ENCODE results near the gene EFHC1. TPM values are rescaled to one million over a fixed set of nuclear protein-coding genes. Genes with fewer than 3 reads are reported as not detected.
A peak's percentile ranks its signal among the peaks of the same experiment; 100 is the strongest.

Gene EFHC1
- total RNA-seq, 1 donor from 2014 or later = 6.6 TPM

DNA sequence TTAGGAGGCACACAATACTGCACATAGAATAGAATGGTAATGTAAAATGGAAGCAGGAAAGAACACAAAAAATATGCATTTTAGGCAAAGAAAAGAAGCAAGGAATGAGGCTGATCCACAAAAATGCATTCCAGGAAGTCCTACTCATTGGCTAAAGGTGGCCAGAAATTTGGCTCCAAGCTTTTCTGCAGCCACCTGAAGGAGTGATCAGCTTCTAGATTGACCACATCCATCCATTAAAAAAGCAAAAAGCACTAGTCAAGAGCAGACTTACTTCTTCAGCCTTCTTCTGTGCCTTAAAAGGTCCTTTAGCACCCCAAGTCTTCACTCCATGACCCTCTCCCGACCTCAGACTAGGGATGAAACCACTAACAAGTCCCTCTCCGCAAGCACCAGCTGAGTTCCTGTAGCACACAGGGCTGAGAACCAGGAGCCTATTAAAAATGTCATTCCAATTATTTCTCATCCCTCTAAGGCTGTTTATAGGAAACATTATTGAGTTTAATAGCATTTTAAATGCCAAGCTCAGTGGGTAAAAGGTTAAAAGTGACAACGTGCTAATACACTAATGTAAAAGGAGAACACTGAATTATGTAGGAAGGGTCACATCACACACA, 120.3 kb downstream of the EFHC1 start:
- DNase-seq (ENCODE audit: low read depth) = no peak
- H3K36me3 ChIP-seq (ENCODE audit: control insufficient read depth, insufficient read depth, low read length) = no peaks in the 10 kb centered on the region
- FAIRE-seq = no peak
- no peaks in the 10 kb centered on the region for H3K27me3 ChIP-seq (ENCODE audit: control insufficient read depth, insufficient read depth, low read length)
- H3K4me3 ChIP-seq (ENCODE audit: low read depth, low read length) = no peak overlapping the region
- no peak for TF ChIP-seq CTCF (IDR thresholded peaks at IDR 0.05; ENCODE audit: insufficient read depth, low read length, severe bottlenecking)

DNA sequence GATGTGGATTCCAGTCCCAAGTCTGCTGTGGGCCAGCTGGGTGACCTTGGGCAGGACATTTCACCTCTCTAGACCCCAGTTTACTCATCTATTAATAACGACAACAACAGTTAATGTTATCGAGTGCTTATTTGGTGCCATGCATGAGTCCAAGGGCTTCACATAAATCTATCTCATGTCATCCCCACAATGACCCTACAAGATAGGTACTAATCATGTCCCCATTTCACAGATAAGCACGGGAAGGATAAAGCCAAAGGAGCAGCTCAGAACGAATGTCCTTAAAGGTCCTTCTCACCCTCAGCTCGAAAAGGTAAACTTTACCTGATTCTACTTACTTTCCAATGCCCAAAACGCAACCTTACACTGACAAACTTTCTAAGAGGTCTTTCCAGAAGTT, 121.0 kb downstream of the EFHC1 start:
- no peak for DNase-seq (ENCODE audit: low read depth)
- FAIRE-seq = no peak

DNA sequence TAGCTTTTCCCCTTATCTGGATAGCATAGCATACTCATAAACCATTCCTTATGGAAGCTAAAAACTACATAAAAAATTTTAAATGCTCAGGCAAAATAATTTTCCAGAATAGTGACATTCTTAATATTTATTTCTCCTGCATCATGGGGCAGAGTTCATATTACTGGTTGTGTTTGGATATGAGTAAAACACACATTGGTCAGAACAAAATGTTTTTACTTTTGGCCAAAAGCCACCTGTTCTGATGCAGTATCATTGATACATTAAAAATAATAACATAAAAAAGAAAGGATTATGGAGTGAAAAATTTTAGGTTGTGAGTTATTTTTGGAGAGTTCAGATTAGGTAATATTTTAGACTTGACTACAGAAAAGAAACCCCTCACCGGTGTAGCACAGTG, 123.1 kb downstream of the EFHC1 start:
- Histone ChIP-seq H3K4me3 (ENCODE audit: low read depth, low read length) (no peak overlapping the region), H3K27me3 (ENCODE audit: control insufficient read depth, insufficient read depth, low read length) (no peaks in the 10 kb centered on the region), H3K36me3 (ENCODE audit: control insufficient read depth, insufficient read depth, low read length) (no peaks in the 10 kb centered on the region)
- FAIRE-seq = no peak
- DNase-seq (ENCODE audit: low read depth) = no peak
- TF ChIP-seq CTCF (IDR thresholded peaks at IDR 0.05; ENCODE audit: insufficient read depth, low read length, severe bottlenecking) = no peak

More for the DNA sequence above, 121.0 kb downstream of the EFHC1 start:
- no peaks in the 10 kb centered on the region for H3K27me3 ChIP-seq (ENCODE audit: control insufficient read depth, insufficient read depth, low read length)
- H3K4me3 ChIP-seq (ENCODE audit: low read depth, low read length) = no peak overlapping the region
- no peaks in the 10 kb centered on the region for H3K36me3 ChIP-seq (ENCODE audit: control insufficient read depth, insufficient read depth, low read length)
- no peak for TF ChIP-seq CTCF (IDR thresholded peaks at IDR 0.05; ENCODE audit: insufficient read depth, low read length, severe bottlenecking)

DNA sequence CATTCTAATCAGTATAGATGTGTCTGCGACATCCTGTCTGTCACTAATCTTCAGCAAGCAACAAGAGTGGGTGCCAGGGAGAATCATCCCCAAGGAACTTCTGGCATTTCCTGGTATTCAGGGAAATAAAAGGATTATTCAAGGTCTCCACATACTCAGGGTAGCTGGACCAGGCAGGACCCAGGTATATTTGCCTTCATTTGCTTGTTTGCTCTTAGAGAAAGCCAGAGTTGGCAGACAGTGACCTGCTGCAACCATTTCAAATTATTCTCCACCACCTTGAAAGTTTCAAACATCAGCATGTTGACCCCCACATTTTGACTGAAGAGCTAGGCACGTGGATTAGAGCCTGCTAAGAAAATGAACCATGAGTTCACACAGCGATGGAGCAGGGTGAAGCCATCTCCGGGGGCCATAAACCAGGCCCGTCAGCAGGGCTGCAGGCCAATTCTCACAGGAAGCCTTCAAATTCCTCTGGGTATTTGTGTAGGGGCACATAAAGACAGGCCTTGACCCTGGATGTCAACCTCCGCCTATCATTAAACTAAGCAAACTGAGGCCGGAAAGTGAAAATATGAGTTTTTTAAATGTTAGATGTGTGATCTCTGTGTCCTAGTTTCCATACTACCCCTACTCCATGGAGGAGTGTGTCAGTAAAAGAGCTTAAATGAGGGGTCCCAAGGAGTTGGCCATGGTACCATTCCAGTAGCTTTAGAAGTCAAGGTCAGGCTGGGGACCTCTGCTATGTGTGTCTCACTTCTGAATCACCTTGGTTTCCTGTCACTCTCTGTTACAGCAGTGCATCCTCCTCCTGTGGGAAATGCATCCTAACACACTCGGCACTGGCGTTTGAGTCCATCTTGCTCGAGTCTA, 123.8 kb downstream of the EFHC1 start:
- Histone ChIP-seq H3K27me3 (ENCODE audit: control insufficient read depth, insufficient read depth, low read length) (no peaks in the 10 kb centered on the region), H3K4me3 (ENCODE audit: low read depth, low read length) (no peak overlapping the region), H3K36me3 (ENCODE audit: control insufficient read depth, insufficient read depth, low read length) (no peaks in the 10 kb centered on the region)
- DNase-seq (ENCODE audit: low read depth) (peak; percentile 44), FAIRE-seq (no peak)
- no peak for TF ChIP-seq CTCF (IDR thresholded peaks at IDR 0.05; ENCODE audit: insufficient read depth, low read length, severe bottlenecking)

- DNase-seq (ENCODE audit: low read depth) (no peak), FAIRE-seq (no peak)
- H3K27me3 ChIP-seq (ENCODE audit: control insufficient read depth, insufficient read depth, low read length) = no peaks in the 10 kb centered on the region
- H3K36me3 ChIP-seq (ENCODE audit: control insufficient read depth, insufficient read depth, low read length) = no peaks in the 10 kb centered on the region
- no peak for TF ChIP-seq CTCF (IDR thresholded peaks at IDR 0.05; ENCODE audit: insufficient read depth, low read length, severe bottlenecking)
- no peak overlapping the region for H3K4me3 ChIP-seq (ENCODE audit: low read depth, low read length)
Measured at GRCh38 chr6:52544602-52545405, 124.7 kb downstream of the EFHC1 start.
